ENCODE results near the gene MALSU1. TPM values are rescaled to one million over a fixed set of nuclear protein-coding genes. Genes with fewer than 3 reads are reported as not detected.
A peak's percentile ranks its signal among the peaks of the same experiment; 100 is the strongest.

MALSU1 gene
- total RNA-seq, 1 donor from 2014 or later: 41.5 TPM

DNA sequence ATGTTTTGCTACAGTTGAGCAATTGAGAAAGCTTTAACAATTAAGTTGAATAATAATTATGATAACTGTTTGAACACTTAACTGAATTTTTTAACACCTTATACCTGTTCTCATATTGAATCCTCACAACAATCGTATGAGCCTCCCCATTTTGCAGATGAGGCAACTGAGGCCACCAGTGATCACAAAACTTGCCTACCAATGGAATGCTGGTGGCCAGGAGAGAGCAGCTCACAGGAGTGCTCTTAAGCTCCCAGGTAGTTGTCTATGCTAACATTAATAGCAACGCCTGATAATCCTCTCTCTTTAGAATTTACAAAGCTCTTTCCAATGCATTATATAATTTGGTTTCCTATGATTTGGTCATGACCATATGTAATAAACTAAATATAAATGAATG is 31.0 kb upstream of the MALSU1 start:
- Mint-ChIP-seq H3K9me3 (ENCODE audit: unreplicated experiment) (no peaks in the 10 kb centered on the region), H3K27ac (ENCODE audit: unreplicated experiment) (no peak overlapping the region), H3K27me3 (ENCODE audit: unreplicated experiment) (peaks cover 5% of the 10 kb centered on the region), H3K4me1 (ENCODE audit: unreplicated experiment) (no peaks in the 10 kb centered on the region), H3K36me3 (ENCODE audit: low read depth, unreplicated experiment) (no peaks in the 10 kb centered on the region), H3K4me3 (ENCODE audit: unreplicated experiment) (no peak overlapping the region)
- TF ChIP-seq, protein P1, sequence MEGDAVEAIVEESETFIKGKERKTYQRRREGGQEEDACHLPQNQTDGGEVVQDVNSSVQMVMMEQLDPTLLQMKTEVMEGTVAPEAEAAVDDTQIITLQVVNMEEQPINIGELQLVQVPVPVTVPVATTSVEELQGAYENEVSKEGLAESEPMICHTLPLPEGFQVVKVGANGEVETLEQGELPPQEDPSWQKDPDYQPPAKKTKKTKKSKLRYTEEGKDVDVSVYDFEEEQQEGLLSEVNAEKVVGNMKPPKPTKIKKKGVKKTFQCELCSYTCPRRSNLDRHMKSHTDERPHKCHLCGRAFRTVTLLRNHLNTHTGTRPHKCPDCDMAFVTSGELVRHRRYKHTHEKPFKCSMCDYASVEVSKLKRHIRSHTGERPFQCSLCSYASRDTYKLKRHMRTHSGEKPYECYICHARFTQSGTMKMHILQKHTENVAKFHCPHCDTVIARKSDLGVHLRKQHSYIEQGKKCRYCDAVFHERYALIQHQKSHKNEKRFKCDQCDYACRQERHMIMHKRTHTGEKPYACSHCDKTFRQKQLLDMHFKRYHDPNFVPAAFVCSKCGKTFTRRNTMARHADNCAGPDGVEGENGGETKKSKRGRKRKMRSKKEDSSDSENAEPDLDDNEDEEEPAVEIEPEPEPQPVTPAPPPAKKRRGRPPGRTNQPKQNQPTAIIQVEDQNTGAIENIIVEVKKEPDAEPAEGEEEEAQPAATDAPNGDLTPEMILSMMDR (IDR thresholded peaks at IDR 0.05; ENCODE audit: unreplicated experiment): no peak
- no peak for DNase-seq (ENCODE audit: low spot score)

DNA sequence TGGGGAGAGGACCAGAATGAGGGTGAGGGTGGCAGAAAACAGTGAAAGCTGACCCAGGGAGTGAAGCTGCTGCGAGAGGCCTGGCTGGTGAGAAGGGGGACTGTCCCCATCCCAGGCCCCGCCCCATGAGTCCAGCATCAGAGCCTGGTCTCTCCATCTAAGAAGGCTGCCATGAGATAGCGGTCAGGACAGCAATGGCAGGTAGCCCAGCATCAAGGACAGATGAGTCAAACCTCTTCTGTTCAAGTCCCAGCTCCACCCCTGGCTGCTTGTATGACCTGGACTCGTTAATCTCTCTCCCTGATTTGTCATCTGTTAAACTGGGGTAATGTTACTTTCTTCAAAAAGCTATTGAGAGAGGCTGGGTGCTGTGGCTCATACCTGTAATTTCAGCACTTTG is 30.4 kb upstream of the MALSU1 start:
- Mint-ChIP-seq H3K27me3 (ENCODE audit: unreplicated experiment) (peaks cover 5% of the 10 kb centered on the region), H3K27ac (ENCODE audit: unreplicated experiment) (no peak overlapping the region), H3K4me1 (ENCODE audit: unreplicated experiment) (no peaks in the 10 kb centered on the region), H3K4me3 (ENCODE audit: unreplicated experiment) (no peak overlapping the region), H3K36me3 (ENCODE audit: low read depth, unreplicated experiment) (no peaks in the 10 kb centered on the region), H3K9me3 (ENCODE audit: unreplicated experiment) (no peaks in the 10 kb centered on the region)
- TF ChIP-seq, protein P1 (IDR thresholded peaks at IDR 0.05; ENCODE audit: unreplicated experiment): no peak
- DNase-seq (ENCODE audit: low spot score): no peak

DNA sequence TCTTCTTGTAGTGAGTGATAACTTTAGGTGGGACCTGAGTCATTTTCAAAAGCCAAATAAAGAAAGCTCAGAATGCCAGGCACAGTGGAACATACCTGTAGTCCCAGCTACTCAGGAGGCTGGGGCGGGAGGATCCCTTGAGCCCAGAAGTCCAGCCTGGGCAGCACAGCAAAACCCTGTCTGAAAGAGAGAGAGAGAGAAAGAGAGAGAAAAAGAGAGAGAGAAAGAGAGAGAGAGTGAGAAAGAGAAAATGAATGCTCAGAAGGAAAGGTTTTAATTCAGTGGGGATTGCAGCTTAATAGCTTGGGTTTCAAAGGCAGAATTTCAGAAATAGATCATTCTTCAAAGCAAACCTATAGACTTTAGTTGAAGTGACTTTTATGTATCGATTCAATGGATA is 26.9 kb upstream of the MALSU1 start:
- Mint-ChIP-seq H3K9me3 (ENCODE audit: unreplicated experiment) (no peaks in the 10 kb centered on the region), H3K36me3 (ENCODE audit: low read depth, unreplicated experiment) (no peaks in the 10 kb centered on the region), H3K27me3 (ENCODE audit: unreplicated experiment) (peaks cover 7% of the 10 kb centered on the region), H3K27ac (ENCODE audit: unreplicated experiment) (no peak overlapping the region), H3K4me1 (ENCODE audit: unreplicated experiment) (no peaks in the 10 kb centered on the region), H3K4me3 (ENCODE audit: unreplicated experiment) (no peak overlapping the region)
- TF ChIP-seq, protein P1 (IDR thresholded peaks at IDR 0.05; ENCODE audit: unreplicated experiment): no peak
- DNase-seq (ENCODE audit: low spot score): no peak

DNA sequence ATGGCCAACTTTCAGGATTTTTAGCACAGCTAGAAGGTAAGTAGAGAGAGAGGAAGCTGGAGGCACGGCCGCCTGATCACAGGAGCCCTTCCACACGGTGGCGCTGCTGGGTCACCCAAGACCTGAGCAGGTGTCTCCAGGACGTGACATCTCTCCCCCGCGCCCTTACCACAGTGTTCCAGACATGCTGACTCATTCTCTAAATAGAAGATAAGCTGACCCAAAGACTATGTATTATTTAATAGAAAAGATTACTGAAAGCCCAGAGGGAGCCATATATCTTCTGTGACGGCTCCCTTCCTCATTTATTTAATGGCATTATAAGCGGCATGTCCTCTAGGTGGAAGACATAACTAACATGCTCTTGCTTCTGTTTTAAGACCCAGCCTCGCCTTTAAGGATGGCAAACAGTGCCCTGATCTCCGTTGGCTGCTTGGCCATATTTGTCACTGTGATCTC is 26.0 kb upstream of the MALSU1 start:
- H3K36me3 Mint-ChIP-seq (ENCODE audit: low read depth, unreplicated experiment): no peaks in the 10 kb centered on the region
- H3K27ac Mint-ChIP-seq (ENCODE audit: unreplicated experiment): no peak overlapping the region
- no peaks in the 10 kb centered on the region for H3K4me1 Mint-ChIP-seq (ENCODE audit: unreplicated experiment)
- peak; percentile 88 for DNase-seq (ENCODE audit: low spot score)
- no peaks in the 10 kb centered on the region for H3K9me3 Mint-ChIP-seq (ENCODE audit: unreplicated experiment)
- TF ChIP-seq, protein P1 (IDR thresholded peaks at IDR 0.05; ENCODE audit: unreplicated experiment): peak; percentile 75
- H3K27me3 Mint-ChIP-seq (ENCODE audit: unreplicated experiment): peaks cover 7% of the 10 kb centered on the region
- H3K4me3 Mint-ChIP-seq (ENCODE audit: unreplicated experiment): no peak overlapping the region

DNA sequence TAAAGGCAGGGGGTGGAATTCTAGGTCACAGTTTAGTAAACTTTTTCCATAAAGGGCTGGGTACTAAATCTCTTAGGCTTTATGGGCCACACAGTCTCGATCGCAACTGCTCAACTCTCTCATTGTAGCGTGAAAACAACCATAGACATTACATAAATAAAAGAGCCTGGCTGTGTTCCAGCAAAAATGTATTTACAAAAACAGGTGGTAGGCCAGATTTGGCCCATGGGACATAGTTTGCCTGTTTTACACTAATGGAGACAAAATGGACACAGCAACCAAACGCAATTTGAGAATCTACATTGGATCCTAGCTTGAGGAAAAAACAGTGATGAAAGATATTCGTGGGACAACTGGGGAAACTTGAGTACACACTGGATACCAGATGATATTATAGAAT is 23.2 kb upstream of the MALSU1 start:
- no peak overlapping the region for H3K4me3 Mint-ChIP-seq (ENCODE audit: unreplicated experiment)
- DNase-seq (ENCODE audit: low spot score): no peak
- no peaks in the 10 kb centered on the region for H3K4me1 Mint-ChIP-seq (ENCODE audit: unreplicated experiment)
- peaks cover 5% of the 10 kb centered on the region for H3K27me3 Mint-ChIP-seq (ENCODE audit: unreplicated experiment)
- no peaks in the 10 kb centered on the region for H3K36me3 Mint-ChIP-seq (ENCODE audit: low read depth, unreplicated experiment)
- no peak overlapping the region for H3K27ac Mint-ChIP-seq (ENCODE audit: unreplicated experiment)
- no peaks in the 10 kb centered on the region for H3K9me3 Mint-ChIP-seq (ENCODE audit: unreplicated experiment)
- TF ChIP-seq, protein P1 (IDR thresholded peaks at IDR 0.05; ENCODE audit: unreplicated experiment): no peak

All from endothelial cell (in vitro differentiated cells).